Uterus (tissue), 2 donors: Measurements from ENCODE around the gene RAB15.

ENCODE experiments used
- POLR2A ChIP-seq, 2 donors: fragments of 450-650 bp; IDR thresholded peaks; one replicate each; pipeline ENCODE4 v1.6.1; 2016; ENCODE audit warnings: antibody characterized with exemption in 2 of 2, mild to moderate bottlenecking in 1 of 2, moderate library complexity in 1 of 2
- TF ChIP-seq, protein P1 (sequence below), 4 experiments: fragments of 200-600 bp in 2 of 4; fragments of 450-650 bp in 2 of 4; sonication (generic) in 2 of 4; IDR thresholded peaks; one replicate each; pipeline ENCODE4 v1.5.1; 2016 to 2019; ENCODE audit warnings: antibody characterized with exemption in 4 of 4, mild to moderate bottlenecking in 2 of 4, moderate library complexity in 1 of 4

DNA sequence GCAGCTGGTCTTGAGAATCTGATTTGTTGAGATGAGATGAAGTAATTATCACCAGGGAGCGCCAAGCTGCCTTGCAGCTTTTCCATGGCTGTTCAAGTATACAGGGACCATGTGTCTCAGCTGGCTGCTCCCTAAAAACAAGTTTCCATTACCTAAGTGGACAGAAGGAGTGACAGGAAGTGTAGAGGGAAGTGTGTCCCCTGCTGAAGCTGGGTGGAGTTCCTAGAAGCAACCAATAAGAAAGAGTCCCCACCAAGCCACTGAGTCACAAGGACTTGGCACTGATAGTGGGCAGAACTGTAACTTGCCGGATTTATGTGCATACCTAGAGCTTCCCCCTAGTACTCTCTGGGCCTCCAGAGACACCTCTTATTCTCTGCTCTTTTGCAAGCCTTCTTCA, 28.1 kb downstream of the RAB15 start:
- TF ChIP-seq, protein P1, sequence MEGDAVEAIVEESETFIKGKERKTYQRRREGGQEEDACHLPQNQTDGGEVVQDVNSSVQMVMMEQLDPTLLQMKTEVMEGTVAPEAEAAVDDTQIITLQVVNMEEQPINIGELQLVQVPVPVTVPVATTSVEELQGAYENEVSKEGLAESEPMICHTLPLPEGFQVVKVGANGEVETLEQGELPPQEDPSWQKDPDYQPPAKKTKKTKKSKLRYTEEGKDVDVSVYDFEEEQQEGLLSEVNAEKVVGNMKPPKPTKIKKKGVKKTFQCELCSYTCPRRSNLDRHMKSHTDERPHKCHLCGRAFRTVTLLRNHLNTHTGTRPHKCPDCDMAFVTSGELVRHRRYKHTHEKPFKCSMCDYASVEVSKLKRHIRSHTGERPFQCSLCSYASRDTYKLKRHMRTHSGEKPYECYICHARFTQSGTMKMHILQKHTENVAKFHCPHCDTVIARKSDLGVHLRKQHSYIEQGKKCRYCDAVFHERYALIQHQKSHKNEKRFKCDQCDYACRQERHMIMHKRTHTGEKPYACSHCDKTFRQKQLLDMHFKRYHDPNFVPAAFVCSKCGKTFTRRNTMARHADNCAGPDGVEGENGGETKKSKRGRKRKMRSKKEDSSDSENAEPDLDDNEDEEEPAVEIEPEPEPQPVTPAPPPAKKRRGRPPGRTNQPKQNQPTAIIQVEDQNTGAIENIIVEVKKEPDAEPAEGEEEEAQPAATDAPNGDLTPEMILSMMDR (IDR thresholded peaks at IDR 0.05) = no peak
- TF ChIP-seq POLR2A (IDR thresholded peaks at IDR 0.05) = no peak
